T1000 (cell line): Measurements from ENCODE around the gene ESPN.
"Not testable (repeated sequence)": the region's sequence is repeated elsewhere in the genome, so short reads cannot be mapped to it uniquely, and the experiment has no call there.

ENCODE experiments used
- DNase-seq: peaks from one replicate; lab custom pipeline; 2025; ENCODE audit warnings: mixed read lengths; lab: John Stamatoyannopoulos, UW

ESPN gene, protein sequence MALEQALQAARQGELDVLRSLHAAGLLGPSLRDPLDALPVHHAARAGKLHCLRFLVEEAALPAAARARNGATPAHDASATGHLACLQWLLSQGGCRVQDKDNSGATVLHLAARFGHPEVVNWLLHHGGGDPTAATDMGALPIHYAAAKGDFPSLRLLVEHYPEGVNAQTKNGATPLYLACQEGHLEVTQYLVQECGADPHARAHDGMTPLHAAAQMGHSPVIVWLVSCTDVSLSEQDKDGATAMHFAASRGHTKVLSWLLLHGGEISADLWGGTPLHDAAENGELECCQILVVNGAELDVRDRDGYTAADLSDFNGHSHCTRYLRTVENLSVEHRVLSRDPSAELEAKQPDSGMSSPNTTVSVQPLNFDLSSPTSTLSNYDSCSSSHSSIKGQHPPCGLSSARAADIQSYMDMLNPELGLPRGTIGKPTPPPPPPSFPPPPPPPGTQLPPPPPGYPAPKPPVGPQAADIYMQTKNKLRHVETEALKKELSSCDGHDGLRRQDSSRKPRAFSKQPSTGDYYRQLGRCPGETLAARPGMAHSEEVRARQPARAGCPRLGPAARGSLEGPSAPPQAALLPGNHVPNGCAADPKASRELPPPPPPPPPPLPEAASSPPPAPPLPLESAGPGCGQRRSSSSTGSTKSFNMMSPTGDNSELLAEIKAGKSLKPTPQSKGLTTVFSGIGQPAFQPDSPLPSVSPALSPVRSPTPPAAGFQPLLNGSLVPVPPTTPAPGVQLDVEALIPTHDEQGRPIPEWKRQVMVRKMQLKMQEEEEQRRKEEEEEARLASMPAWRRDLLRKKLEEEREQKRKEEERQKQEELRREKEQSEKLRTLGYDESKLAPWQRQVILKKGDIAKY

DNA sequence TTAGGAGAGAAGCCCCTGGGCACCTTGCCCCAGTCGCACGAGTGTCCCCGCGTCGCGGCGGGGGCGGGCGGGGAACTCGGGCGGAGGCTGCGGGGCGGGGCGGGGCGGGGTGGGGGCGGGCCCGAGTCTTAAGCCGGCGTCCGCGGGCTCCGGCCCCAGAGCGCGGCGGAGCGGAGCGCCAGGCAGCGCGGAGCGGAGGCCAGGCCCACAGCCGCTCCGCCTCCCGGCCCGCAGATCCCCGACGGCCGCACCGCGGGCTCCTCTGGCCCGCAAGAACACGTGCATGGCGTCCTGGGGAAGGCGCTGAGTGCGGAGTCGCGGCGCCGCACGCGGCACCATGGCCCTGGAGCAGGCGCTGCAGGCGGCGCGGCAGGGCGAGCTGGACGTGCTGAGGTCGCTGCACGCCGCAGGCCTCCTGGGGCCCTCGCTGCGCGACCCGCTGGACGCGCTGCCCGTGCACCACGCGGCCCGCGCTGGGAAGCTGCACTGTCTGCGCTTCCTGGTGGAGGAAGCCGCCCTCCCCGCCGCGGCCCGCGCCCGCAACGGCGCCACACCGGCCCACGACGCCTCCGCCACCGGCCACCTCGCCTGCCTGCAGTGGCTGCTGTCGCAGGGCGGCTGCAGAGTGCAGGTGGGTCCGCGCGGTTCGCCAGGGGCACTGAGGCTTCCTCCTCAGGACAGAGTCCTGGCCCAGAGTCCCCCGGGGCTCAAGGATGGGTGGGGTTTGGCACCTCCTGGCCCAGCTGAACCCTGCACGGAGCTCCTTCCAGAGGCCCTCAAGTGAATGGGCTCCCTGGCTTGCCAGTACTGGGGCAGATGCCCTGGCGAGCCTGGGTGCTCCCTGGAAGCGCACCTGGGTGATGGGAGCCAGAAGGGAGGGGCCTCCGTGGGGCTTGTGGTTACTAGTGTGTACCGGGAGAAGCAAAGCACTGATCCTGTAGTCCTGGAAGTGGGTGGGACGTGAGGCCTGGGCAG is at the start of gene ESPN:
Gene ESPN (plus strand): TSS at position 158 of the 975 bp plus-strand sequence. CDS start 180 bp downstream, at position 338.
- DNase-seq = no peak

DNA sequence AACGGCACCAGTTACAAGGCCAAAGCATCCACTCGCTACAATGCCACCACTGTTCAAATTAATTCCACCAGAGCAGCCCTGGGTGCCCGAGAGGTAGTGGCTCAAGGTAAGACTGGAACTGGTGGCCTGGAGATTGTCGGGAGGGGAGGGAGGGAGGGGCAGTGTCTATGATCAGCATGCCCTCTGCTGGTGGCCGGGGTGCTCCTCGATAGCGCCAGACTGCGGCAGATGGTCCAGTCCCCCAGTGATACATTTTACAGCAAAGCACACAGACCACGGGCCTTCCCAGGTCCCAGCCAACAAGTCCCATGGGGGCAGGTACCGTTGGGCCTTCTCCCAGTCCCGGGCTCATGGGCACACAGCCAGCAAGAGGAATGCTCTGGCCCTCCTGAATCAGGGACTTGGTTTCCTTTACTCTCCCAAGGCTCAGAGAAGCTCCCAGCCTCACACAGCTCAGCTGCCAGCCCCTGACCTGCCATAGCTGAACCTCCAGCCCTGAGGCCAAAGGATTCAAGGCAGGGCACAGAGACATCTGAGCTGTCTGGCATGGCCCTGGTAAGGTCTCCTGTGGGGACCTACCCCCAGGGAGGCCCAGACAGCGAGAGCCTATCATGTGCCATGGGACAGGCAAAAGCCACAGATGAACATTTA is 46.4 kb upstream of the ESPN start:
- no peak for DNase-seq

DNA sequence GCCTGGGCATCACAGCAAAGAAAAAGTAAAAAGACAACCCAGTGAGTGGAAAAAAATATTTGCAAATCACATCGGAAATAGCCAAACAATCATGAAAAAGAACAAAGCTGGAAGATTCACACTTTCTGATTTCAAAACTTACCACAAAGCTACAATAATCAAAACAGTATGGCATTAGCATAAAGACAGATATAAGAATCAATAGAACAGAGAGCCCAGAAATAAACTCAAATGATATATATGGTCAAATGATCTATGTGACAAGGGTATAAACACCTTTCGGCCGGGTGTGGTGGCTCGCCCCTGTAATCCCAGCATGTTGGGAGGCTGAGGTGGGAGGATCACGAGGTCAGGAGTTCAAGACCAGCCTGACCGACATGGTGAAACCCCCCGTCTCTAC is 44.5 kb upstream of the ESPN start:
- no peak for DNase-seq

DNA sequence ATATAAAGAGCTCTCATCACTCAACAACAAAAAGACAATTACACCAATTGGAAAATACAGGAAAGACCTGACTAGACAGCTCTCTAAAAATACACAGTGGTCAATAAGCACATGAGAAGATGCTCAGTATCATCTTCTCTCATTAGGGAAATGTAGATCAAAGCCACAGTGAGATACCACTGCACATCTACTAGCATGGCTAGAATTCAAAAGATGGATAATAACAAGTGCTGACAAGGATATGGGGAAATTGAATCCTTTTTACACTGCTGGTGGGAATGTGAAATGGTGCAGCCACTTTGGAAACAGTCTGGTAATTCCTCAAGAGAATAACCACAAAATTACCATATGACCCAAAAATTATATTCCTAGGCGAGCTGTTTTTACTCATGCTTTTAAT is 40.4 kb upstream of the ESPN start:
- no peak for DNase-seq

DNA sequence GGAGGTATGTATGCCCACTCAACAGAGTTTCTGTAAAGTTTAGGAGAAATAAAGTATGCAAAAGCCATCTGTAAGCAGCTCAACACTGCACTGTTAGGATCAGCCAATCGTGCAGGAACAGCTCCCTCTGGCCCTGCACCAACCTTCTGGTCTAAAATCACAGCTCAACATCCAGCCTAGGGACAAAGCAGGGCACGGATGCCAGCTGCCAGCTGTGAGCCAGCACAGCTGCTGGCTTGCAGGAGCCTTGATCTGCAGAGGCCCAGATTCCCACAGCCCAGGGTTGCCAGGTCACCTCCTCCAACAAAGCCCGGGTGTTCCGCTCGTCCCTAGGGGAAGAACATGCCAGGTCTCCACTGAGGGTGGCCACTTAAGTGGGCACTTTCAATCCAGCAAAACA is 39.6 kb upstream of the ESPN start:
- DNase-seq = no peak

DNA sequence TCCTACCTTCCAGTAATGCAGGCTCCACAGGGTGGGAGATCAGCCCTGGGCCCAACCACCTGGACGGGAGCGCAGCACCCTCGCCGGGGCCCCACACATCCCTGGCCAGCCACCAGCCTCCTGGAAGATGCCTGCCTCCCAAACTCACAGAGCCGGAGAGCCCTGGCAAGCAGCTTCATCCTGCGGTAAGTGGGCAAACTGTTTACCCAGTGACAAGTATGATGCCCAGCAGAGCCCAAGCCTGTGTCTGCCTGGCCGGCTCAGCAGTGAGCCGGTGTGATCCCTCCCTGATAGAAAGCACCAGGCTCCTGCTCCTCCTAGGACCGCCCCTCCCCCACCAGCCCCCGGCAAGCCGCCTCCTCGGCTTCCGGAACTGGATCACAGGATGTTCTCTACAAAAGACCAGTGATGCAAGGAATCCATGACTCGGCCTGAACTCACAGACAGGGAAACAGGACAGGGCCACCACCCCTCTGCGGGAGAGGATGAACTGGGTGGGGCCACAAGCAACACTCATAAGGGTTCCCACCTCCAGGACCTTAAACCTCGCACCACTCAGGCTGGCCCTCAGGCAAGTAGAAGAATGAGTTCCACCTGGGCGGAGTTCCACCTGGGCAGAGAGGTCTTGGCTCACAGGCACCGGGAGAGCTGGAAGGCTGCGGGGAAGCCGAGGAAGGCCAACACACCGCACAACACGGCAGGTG is 38.9 kb upstream of the ESPN start:
- peak; percentile 51 for DNase-seq

DNA sequence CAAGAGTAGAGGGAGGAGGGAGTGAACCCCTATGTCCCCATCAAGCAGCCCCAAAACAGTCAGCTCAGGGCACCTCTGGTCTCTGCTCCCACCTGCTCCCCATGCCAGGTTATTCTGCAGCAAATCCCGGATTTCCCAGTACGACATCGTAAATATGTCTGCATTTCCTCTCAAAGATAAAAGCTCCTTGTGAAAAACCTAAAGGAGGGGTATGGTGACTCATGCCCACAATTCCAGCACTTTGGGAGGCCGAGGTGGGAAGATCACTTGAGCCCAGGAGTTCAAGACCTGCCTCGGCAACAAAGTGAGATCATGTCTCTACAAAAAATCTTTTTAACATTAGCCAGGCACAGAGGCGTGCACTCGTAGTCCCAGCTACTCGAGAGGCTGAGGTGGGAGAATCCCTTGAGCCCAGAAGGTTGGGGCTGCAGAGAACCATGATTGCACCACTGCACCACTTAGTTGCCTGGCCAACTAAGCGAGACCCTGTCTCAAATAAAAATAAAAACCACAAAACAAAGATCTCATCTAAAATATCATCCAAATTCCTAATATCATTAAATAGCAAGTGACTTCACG is 38.1 kb upstream of the ESPN start:
- no peak for DNase-seq

DNA sequence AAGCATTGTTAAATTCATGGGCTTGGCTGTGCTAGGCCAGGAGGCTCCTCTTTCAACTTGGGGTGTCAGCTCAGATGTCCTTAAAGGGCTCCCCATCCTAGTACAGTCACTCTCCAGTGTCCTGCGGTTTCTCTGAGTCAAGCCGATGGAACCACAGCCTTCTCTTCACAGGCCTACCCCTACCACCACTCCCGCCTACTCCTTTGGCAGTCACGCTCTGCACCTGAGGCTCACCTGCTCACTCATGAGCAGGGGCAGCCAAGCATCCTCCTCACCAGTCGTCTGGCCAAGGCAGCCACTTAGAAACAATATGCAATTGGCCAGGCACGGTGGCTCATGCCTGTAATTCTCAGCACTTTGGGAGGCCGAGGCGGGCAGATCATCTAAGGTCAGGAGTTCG is 34.6 kb upstream of the ESPN start:
- no peak for DNase-seq

DNA sequence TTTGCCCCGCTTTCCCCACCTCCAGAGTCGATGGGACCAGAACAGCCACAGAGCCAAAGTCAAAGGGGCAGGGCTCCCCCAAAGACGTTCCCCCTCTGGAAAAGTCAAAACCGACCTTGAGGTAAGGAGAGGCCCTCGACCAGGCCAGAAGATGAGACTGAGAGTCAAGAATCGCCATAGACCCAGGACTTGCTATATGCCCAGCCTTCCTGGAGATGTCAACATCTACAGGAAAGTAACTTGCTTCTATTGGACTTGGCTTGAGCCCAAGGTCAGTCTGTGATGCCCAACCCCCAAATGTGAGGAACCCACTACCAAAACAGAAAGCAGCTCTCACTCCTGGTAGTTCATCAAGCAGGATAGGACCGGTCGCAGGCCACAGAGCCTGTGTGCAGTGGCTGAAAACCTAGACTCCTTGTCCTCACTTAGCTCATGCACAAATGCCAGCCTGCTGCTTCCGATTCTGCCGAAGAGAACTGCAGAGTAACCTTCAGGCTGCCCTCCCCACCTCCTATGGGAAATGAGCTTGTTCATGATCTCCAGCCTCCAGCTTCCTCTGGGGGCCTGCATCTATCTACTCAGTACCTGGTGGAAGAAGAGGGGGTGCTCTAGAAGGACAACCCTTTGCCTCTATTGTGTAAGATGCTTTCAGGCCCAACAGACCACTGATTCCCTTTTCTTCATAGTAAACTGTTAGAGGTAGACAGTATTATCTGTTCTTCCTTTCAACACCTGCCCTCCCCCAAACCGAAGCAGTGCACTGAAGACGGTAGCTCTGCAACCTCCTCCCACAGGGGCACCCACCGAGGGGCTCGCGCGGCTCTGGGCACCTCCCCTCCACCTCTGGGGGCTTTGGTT is 32.4 kb upstream of the ESPN start:
- DNase-seq = no peak

DNA sequence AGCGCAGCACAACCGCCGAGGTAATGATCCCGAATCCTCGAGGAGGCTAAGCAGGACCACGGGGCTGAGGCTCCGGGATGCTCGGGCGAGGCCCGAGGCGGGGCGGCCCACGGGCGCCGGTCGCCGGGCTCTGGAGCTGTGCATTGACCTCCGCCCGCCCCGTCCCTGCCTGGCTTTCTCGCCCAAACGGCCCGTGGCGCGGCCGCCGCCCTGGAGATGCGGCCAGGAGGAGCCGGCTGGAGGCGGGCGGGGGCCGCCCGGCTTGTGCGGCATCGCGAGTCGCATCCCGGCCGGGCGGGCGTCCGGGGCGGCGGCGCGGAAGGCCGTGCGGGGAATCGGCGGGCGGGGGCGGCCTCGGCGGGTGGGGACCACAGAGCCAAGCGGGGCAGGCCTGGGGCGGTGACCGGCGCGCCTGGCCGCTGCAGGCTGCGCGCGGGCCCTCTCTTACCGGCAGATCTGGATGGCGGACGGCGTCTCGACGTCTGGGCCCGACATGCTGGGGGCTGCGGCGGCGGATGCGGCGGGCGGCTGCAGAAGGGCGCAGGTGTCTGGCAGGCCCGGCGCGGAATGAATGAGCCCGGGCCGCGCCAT is 31.7 kb upstream of the ESPN start:
- DNase-seq = no peak

DNA sequence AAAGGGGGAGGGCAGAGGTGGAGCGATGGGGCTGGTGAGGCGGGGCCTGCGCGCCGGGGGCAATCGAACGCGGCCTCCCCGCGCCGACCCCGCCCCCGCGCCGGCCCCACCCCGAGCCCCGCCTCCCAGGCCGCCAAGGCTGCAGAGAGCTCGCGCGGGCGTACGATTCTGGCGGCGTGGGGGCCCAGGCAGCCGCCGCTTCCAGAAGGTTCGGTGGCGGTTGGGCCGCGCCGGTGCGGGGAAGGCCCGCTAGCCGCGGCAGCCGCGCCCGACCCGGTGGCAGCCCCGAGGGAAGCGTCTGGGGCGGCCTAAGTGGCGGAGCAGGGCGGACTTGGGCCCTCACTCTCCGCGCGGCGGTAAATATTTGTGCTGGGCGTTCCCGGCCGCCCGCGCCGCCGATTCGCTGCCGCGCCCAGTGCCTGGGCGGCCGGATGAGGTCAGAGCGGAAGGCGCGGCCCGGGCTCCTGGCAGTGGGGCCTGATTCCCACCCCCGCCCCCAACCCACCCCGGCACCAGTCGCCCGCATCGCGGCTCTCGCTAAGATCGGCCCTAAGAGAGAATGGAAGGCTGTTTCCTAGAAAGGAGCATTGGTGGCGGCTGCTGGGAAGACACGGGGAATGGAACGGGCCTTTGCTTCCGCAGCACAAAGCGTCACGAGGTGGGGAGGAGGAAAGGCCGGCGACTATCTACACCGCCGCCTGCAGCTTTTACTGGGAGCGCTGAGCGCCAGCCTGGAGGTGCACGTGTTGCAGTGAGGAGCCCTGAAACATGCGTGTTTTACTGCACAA is 31.0 kb upstream of the ESPN start, which contains the start of gene ACOT7:
Gene ACOT7 (minus strand): TSS at position 368 of the 788 bp plus-strand sequence. CDS start 368 bp downstream, outside the sequence.
- DNase-seq = peak; percentile 90

DNA sequence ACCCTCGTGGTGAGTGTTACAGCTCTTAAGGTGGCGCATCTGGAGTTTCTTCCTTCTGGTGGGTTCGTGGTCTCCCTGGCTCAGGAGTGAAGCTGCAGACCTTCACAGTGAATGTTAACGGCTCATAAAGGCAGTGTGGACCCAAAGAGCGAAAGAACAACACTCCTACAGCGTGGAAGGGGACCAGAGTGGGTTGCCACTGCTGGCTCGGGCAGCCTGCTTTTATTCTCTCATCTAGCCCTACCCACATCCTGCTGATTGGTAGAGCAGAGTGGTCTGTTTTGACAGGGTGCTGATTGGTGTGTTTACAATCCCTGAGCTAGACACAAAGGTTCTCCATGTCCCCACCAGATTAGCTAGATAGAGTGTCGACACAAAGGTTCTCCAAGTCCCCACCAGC is 29.4 kb upstream of the ESPN start:
- DNase-seq = not testable (repeated sequence)

DNA sequence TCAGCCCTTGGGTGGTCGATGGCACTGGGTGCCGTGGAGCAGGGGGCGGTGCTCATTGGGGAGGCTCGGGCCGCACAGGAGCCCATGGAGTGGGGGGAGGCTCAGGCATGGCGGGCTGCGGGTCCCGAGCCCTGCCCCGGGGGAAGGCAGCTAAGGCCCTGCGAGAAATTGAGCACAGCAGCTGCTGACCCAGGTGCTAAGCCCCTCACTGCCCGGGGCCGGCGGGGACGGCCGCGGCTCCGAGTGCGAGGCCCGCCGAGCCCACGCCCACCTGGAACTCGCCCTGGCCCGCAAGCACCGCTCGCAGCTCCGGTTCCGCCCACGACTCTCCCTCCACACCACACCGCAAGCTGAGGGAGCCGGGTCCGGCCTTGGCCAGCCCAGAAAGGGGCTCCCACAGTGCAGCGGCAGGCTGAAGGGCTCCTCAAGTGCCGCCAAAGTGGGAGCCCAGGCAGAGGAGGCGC is 28.8 kb upstream of the ESPN start:
- not testable (repeated sequence) for DNase-seq

DNA sequence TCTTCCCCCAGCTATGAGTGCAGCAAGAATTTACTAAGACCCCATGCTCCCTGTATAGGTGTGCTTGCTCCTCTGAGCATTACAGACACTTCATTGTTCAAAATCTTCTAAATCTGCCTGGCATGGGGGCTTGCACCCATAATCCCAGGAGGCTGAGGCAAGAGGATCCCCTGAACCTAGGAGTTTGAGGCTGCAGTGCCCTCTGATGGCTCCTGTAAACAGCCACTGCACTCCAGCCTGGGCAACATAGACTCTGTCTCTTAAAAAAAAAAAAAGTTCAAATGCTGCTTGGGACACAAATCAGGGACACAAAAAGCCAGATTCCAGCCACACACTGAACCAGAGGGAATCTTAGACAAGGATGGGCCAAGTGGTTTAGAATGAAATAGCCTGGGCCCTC is 27.6 kb upstream of the ESPN start:
- no peak for DNase-seq

DNA sequence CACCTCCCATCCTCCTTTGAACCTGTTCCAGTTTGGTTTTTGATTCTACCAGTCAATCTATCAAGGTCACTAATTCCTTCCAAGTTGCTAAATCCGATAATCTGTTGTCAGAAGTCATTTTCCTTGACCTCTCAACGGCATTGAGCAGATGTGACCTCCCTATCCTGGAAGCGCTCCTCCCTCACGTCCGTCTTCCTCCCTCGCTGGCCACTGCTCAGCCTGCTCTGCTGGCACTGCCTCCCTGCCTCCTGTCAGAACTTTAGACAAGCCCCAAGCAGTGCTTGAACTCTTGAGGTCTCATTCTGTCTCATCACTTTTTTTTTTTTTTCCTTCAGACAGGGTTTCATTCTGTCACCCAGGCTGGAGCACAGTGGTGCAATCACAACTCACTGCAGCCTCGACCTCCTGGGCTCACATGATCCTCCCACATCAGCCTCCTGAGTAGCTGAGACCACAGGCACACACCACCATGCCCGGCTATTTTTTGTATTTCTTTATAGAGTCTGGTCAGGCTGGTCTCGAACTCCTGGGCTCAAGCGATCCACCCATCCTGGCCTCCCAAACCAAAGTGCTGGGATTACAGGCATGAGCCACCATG is 26.6 kb upstream of the ESPN start:
- DNase-seq = no peak

DNA sequence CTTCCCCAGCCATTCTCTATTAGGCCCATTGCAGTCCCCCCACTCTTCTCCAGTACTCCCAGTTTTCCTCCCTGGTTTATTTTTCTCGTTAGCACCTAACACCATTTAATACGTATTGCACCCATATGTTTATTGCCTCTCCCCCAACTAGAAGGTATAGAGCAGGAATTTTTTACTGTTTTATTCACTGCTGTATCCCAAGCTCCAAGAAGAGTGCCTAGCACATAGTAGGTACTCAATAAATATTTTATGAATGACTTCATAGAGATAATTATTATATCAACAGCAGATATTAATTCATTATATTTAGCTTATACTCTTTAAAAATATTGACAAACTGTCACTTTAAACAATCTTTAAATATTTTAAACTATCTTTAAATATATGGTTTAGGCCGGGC is 25.3 kb upstream of the ESPN start:
- no peak for DNase-seq

DNA sequence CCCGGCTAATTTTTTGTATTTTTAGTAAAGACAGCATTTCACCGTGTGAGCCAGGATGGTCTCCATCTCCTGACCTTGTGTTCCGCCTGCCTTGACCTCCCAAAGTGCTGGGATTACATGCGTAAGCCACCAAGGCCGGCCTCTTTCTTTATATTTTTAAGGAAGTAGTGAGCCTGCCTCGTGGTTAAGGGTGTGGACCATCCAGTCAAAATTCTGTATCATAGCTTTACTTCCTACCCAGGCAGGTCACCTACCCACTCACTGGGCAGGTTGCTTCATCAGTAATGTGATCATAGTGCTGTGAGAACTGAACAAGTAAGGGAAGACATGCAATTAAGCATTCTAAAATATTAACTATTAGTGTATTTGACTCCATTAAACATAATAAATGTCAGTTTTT is 22.9 kb upstream of the ESPN start:
- DNase-seq = no peak

DNA sequence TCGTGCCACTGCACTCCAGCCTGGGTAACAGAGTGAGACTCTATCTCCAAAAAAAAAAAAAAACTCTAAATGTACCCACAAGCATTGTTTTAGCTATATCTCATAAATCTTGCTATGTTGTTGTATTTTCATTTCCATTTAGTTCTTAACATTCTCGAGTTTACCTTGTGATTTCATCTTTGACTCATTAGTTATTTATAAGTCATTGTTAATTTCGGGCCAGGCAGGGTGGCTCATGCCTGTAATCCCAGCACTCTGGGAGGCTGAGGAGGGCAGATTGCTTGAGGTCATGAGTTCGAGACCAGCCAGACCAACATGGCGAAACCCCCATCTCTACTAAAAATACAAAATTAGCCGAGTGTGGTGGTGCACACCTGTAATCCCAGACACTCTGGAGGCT is 16.6 kb upstream of the ESPN start:
- no peak for DNase-seq
